Astrocyte of the cerebellum (primary cell): ENCODE results near the gene EPHA4.

Experiments
- DNase-seq: peaks from one replicate; pipeline ENCODE4 v3.0.0-alpha.2; 2011; ENCODE audit warnings: low read depth
- H3K4me3 ChIP-seq: 2 replicates; pipeline ENCODE4 v1.5.1; 2011; ENCODE audit warnings: mild to moderate bottlenecking, low read depth, low read length, moderate library complexity
- CTCF ChIP-seq: IDR thresholded peaks from 2 replicates; pipeline ENCODE4 v1.5.1; 2012; ENCODE audit warnings: low read length, low read depth, moderate library complexity, mild to moderate bottlenecking; ENCODE audit errors: missing control alignments
- in situ Hi-C: cut with HindIII; loops from 2 replicates; pipeline ENCODE4 v1.10.0; 2017; ENCODE audit warnings: low sequenced_read_pairs

The EPHA4 gene

GRCh38 chr2:221527776-221528309, 44.3 kb downstream of the EPHA4 start:
- H3K4me3 ChIP-seq: no peak overlapping the region

GRCh38 chr2:221524158-221524557, 47.9 kb downstream of the EPHA4 start:
- H3K4me3 ChIP-seq: no peak overlapping the region
- no peak for DNase-seq
- in situ Hi-C loops: no loop called here
- TF ChIP-seq CTCF: no peak

More at GRCh38 chr2:221527776-221528309, 44.3 kb downstream of the EPHA4 start:
- no peak for DNase-seq
- in situ Hi-C loops: no loop called here
- no peak for TF ChIP-seq CTCF

GRCh38 chr2:221521233-221521845, 50.8 kb downstream of the EPHA4 start:
- no peak overlapping the region for H3K4me3 ChIP-seq
- in situ Hi-C loops: no loop called here
- DNase-seq: no peak
- no peak for TF ChIP-seq CTCF

- in situ Hi-C loops: no loop called here
- TF ChIP-seq CTCF: no peak
- no peak overlapping the region for H3K4me3 ChIP-seq
- DNase-seq: no peak
Measured at GRCh38 chr2:221518935-221519625, 53.0 kb downstream of the EPHA4 start.

- in situ Hi-C loops: no loop called here
- no peak for TF ChIP-seq CTCF
- no peak overlapping the region for H3K4me3 ChIP-seq
- no peak for DNase-seq
Measured at GRCh38 chr2:221518201-221518934, 53.7 kb downstream of the EPHA4 start.

GRCh38 chr2:221517696-221518151, 54.4 kb downstream of the EPHA4 start:
- TF ChIP-seq CTCF: no peak
- DNase-seq: peak; percentile 33
- H3K4me3 ChIP-seq: no peak overlapping the region
- in situ Hi-C loops: no loop called here
